ENCODE measurements around the gene SUN3.

Gene SUN3

DNA sequence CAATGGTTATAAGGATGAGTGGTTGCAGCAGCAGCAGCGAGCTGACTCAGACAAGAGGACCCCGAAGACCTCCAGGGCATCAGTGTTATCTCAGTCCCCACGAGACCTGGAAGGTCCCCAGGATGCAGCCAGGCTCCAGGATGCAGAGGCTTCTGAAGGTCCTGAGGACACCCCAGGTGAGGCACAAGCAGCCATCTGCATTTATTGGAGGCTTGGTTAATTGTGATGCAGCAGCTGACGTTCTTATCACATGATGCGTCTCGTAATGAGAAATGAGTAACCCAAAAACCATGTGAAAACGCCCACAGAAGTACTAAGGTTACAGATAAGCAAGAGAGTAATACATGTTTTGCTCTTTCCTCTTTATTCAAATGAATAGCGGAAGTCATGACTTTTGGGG is 23.8 kb upstream of the SUN3 start:
- DNase-seq = no peak
- Histone ChIP-seq H3K9me2 (replicated peaks; ENCODE audit: insufficient read depth, low read length) (no peaks in the 10 kb centered on the region), H3K4me2 (ENCODE audit: low read depth, low read length) (no peak overlapping the region), H3K27me3 (replicated peaks; ENCODE audit: insufficient read depth, low read length) (no peaks in the 10 kb centered on the region), H3K79me2 (ENCODE audit: low read length) (no peaks in the 10 kb centered on the region), H3K4me1 (ENCODE audit: low read length) (no peaks in the 10 kb centered on the region), H3F3A (ENCODE audit: insufficient read depth, low read length) (no peaks in the 10 kb centered on the region), H3K27ac (ENCODE audit: low read length) (no peak overlapping the region), H4K20me1 (ENCODE audit: insufficient read depth, low read length) (no peaks in the 10 kb centered on the region), H2AFZ (ENCODE audit: low read length) (no peak overlapping the region), H3K9me3 (replicated peaks; ENCODE audit: insufficient read depth, low read length) (no peaks in the 10 kb centered on the region), H3K36me3 (replicated peaks; ENCODE audit: insufficient read depth, low read length) (no peaks in the 10 kb centered on the region), H3K9ac (ENCODE audit: low read length) (no peak overlapping the region), H3K4me3 (ENCODE audit: low read length) (no peak overlapping the region)
- TF ChIP-seq EZH2phosphoT487 (IDR thresholded peaks at IDR 0.05; ENCODE audit: low read length) (no peak), EZH2 (optimal IDR thresholded peaks at IDR 0.05; ENCODE audit: low read depth, low read length) (no peak), CTCF (IDR thresholded peaks at IDR 0.05; ENCODE audit: low read length) (no peak)

- TF ChIP-seq EZH2phosphoT487 (IDR thresholded peaks at IDR 0.05; ENCODE audit: low read length) = no peak
- no peak for TF ChIP-seq EZH2 (optimal IDR thresholded peaks at IDR 0.05; ENCODE audit: low read depth, low read length)
- TF ChIP-seq CTCF (IDR thresholded peaks at IDR 0.05; ENCODE audit: low read length) = no peak
- H3K9me2 ChIP-seq (replicated peaks; ENCODE audit: insufficient read depth, low read length) = no peaks in the 10 kb centered on the region
- H3F3A ChIP-seq (ENCODE audit: insufficient read depth, low read length) = no peaks in the 10 kb centered on the region
- H3K79me2 ChIP-seq (ENCODE audit: low read length) = no peaks in the 10 kb centered on the region
- H2AFZ ChIP-seq (ENCODE audit: low read length) = no peak overlapping the region
- H3K9ac ChIP-seq (ENCODE audit: low read length) = no peak overlapping the region
- no peak overlapping the region for H3K4me3 ChIP-seq (ENCODE audit: low read length)
- H3K4me2 ChIP-seq (ENCODE audit: low read depth, low read length) = no peak overlapping the region
- DNase-seq = no peak
- no peak overlapping the region for H3K27ac ChIP-seq (ENCODE audit: low read length)
- no peaks in the 10 kb centered on the region for H3K9me3 ChIP-seq (replicated peaks; ENCODE audit: insufficient read depth, low read length)
- no peaks in the 10 kb centered on the region for H3K36me3 ChIP-seq (replicated peaks; ENCODE audit: insufficient read depth, low read length)
- H4K20me1 ChIP-seq (ENCODE audit: insufficient read depth, low read length) = no peaks in the 10 kb centered on the region
- H3K4me1 ChIP-seq (ENCODE audit: low read length) = no peaks in the 10 kb centered on the region
- no peaks in the 10 kb centered on the region for H3K27me3 ChIP-seq (replicated peaks; ENCODE audit: insufficient read depth, low read length)
Measured at GRCh38 chr7:48049850-48050249, 20.9 kb upstream of the SUN3 start.

DNA sequence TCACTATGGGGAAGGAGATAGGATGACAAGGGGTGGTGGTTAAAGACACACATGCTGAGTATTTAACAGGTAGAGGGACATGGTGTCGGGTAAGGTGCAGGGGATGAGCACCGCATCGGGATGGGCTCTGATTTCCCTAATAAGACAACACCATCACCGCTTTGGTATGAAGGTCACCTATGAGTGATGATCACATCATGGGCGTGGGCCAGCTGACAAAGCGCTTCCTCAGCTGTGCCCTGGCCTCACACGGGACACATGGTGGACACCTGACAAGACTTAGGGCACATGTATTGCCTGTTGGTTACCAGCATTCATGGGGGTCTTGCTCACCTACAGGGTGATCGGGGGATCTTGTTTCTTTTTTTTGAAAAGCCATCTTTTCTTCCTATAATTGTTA is 19.2 kb upstream of the SUN3 start:
- no peaks in the 10 kb centered on the region for H3K79me2 ChIP-seq (ENCODE audit: low read length)
- H2AFZ ChIP-seq (ENCODE audit: low read length) = no peak overlapping the region
- no peaks in the 10 kb centered on the region for H3K27me3 ChIP-seq (replicated peaks; ENCODE audit: insufficient read depth, low read length)
- TF ChIP-seq CTCF (IDR thresholded peaks at IDR 0.05; ENCODE audit: low read length) (no peak), EZH2phosphoT487 (IDR thresholded peaks at IDR 0.05; ENCODE audit: low read length) (no peak), EZH2 (optimal IDR thresholded peaks at IDR 0.05; ENCODE audit: low read depth, low read length) (no peak)
- no peaks in the 10 kb centered on the region for H3K9me3 ChIP-seq (replicated peaks; ENCODE audit: insufficient read depth, low read length)
- no peak for DNase-seq
- no peak overlapping the region for H3K27ac ChIP-seq (ENCODE audit: low read length)
- no peaks in the 10 kb centered on the region for H3K4me1 ChIP-seq (ENCODE audit: low read length)
- H3K9me2 ChIP-seq (replicated peaks; ENCODE audit: insufficient read depth, low read length) = no peaks in the 10 kb centered on the region
- no peak overlapping the region for H3K4me2 ChIP-seq (ENCODE audit: low read depth, low read length)
- H3F3A ChIP-seq (ENCODE audit: insufficient read depth, low read length) = no peaks in the 10 kb centered on the region
- no peaks in the 10 kb centered on the region for H4K20me1 ChIP-seq (ENCODE audit: insufficient read depth, low read length)
- no peaks in the 10 kb centered on the region for H3K36me3 ChIP-seq (replicated peaks; ENCODE audit: insufficient read depth, low read length)
- no peak overlapping the region for H3K9ac ChIP-seq (ENCODE audit: low read length)
- H3K4me3 ChIP-seq (ENCODE audit: low read length) = no peak overlapping the region

All from MM.1S (cell line).